GM12878 (cell line): Measurements from ENCODE around the gene SHQ1. TPM values are rescaled to one million over a fixed set of nuclear protein-coding genes. Genes with fewer than 3 reads are reported as not detected.

Source experiments
- ATAC-seq: fragments of 200-7000 bp; cut with Tn5 transposase; 3 replicates; pipeline ENCODE4 v1.9.1; 2020; ENCODE audit warnings: mild to moderate bottlenecking, moderate library complexity
- BruUV-seq: library from RNA; stranded (reverse); fragments of 400-500 nt; replicated peaks from 2 replicates; lab custom pipeline; 2021; lab: Mats Ljungman, UMichigan
- CTCF ChIA-PET: fragments of 300-600 bp; sonication (Branson Sonifier 250); formaldehyde crosslinking; extraction: SDS; loops from one replicate; lab custom pipeline; 2021; ENCODE audit warnings: inconsistent platforms; lab: Yijun Ruan, JAX
- POLR2A ChIA-PET: fragments of 350-600 bp; formaldehyde crosslinking; extraction: SDS; loops from one replicate; lab custom pipeline; 2021; ENCODE audit warnings: inconsistent platforms; lab: Charles Lee
- RAD21 ChIA-PET: fragments of 300-600 bp; sonication (Branson Sonifier 250); formaldehyde crosslinking; loops from one replicate; lab custom pipeline; 2023; ENCODE audit warnings: antibody characterized with exemption; ENCODE audit not compliant: unreplicated experiment; lab: Charles Lee
- SMC1A ChIA-PET: fragments of 300-600 bp; sonication (Branson Sonifier 250); formaldehyde crosslinking; loops from one replicate; lab custom pipeline; 2023; ENCODE audit not compliant: unreplicated experiment, uncharacterized antibody; lab: Charles Lee
- DNase-seq: peaks from one replicate; pipeline ENCODE4 v3.0.0-alpha.2; 2011; ENCODE audit warnings: low read depth, low spot score
- FAIRE-seq: peaks from 3 replicates; lab custom pipeline; 2011; peaks lifted over from hg19 to GRCh38; lab: Jason Lieb, UNC
- H2AFZ ChIP-seq: 2 replicates; pipeline ENCODE4 v1.6.0; 2011; ENCODE audit warnings: low read depth, low read length, control low read depth; ENCODE audit not compliant: control insufficient read depth
- H3K27ac ChIP-seq: 2 replicates; pipeline ENCODE4 v1.5.1; 2011; ENCODE audit warnings: control low read depth; ENCODE audit not compliant: control insufficient read depth, insufficient read depth
- H3K27me3 ChIP-seq, 2 experiments: replicated peaks in 1 of 2; 2 replicates each; pipeline versions ENCODE4 v1.6.0 to v1.6.1; 2011; ENCODE audit warnings: low read length in 1 of 2; ENCODE audit not compliant: control insufficient read depth in 2 of 2, insufficient read depth in 2 of 2
- H3K36me3 ChIP-seq, 2 experiments: 2 replicates each; pipeline ENCODE4 v1.5.1; 2011; ENCODE audit warnings: low read length in 1 of 2; ENCODE audit not compliant: control insufficient read depth in 2 of 2, insufficient read depth in 2 of 2
- H3K4me1 ChIP-seq: 2 replicates; pipeline ENCODE4 v1.6.1; 2011; ENCODE audit warnings: mild to moderate bottlenecking, low read length, moderate library complexity, mixed read lengths; ENCODE audit not compliant: control insufficient read depth, insufficient read depth
- H3K4me2 ChIP-seq: 2 replicates; pipeline ENCODE4 v1.6.0; 2011; ENCODE audit warnings: control low read depth; ENCODE audit not compliant: control insufficient read depth, insufficient read depth
- H3K4me3 ChIP-seq: fragments of 200-600 bp; sonication (generic); 2 replicates; pipeline ENCODE4 v1.5.1; 2016
- H3K79me2 ChIP-seq: 2 replicates; pipeline ENCODE4 v1.6.0; 2011; ENCODE audit warnings: low read length; ENCODE audit not compliant: control insufficient read depth, insufficient read depth
- H3K9ac ChIP-seq: 2 replicates; pipeline ENCODE4 v1.8.0; 2011; ENCODE audit warnings: low read length, control low read depth, mixed read lengths; ENCODE audit not compliant: control insufficient read depth, insufficient read depth
- H3K9me3 ChIP-seq: replicated peaks from 3 replicates; pipeline ENCODE4 v1.5.1; 2011; ENCODE audit warnings: mild to moderate bottlenecking, low read length; ENCODE audit not compliant: control insufficient read depth, insufficient read depth
- H4K20me1 ChIP-seq: 2 replicates; pipeline ENCODE4 v1.6.0; 2011; ENCODE audit not compliant: control insufficient read depth, insufficient read depth
- EP300 ChIP-seq, 2 experiments: fragments of 150-350 bp in 1 of 2; IDR thresholded peaks; 2 replicates each; pipeline ENCODE4 v1.6.1; 2011 to 2012; ENCODE audit warnings: low read depth in 2 of 2, low read length in 2 of 2, borderline replicate concordance in 1 of 2, improper control_type of control experiment in 1 of 2, inconsistent platforms in 1 of 2; ENCODE audit not compliant: control insufficient read depth in 1 of 2
- IKZF2 ChIP-seq, 2 experiments: fragments of 450-650 bp; IDR thresholded peaks; 2 replicates each; pipeline ENCODE4 v1.6.1; 2017; ENCODE audit warnings: mild to moderate bottlenecking in 2 of 2, moderate library complexity in 2 of 2
- MTA3 ChIP-seq: IDR thresholded peaks from 2 replicates; pipeline ENCODE4 v1.6.1; 2012; ENCODE audit warnings: low read length, inconsistent platforms, borderline replicate concordance
- RAD21 ChIP-seq: IDR thresholded peaks from 2 replicates; pipeline ENCODE4 v1.6.1; 2011; ENCODE audit warnings: mild to moderate bottlenecking, low read depth, low read length, moderate library complexity; ENCODE audit not compliant: insufficient read depth
- WRNIP1 ChIP-seq: IDR thresholded peaks from 2 replicates; pipeline ENCODE4 v1.6.1; 2011; ENCODE audit warnings: low read depth, low read length, improper control_type of control experiment, borderline replicate concordance
- WGBS: methylation state at CpG from one replicate; pipeline ENCODE4 v1.1.6; 2016; ENCODE audit warnings: low lambda C conversion rate; ENCODE audit not compliant: insufficient replicate concordance, insufficient coverage; ENCODE audit errors: missing lambda C conversion rate; 5-methylcytosine and 5-hydroxymethylcytosine counted together
- in situ Hi-C: fragments of 300-500 bp; cut with MboI; formaldehyde crosslinking; loops from 9 replicates; pipeline ENCODE4 v1.14.3; 2018; ENCODE audit warnings: mixed read lengths
- intact Hi-C: fragments of 100-400 bp; cut with micrococcal nuclease; formaldehyde crosslinking; loops from one replicate; pipeline ENCODE4 v1.14.2; 2022; ENCODE audit not compliant: unreplicated experiment
- polyA plus RNA-seq, 11 experiments: library from polyadenylated mRNA; depleted of rRNA in 4 of 11; unstranded in 6 of 11; stranded (reverse) in 5 of 11; fragments of >200 nt; fragmentation: Nextera tagmentation in 4 of 11; fragmentation: Illumina TruSeq in 1 of 11; extraction: Ambion mirVana in 4 of 11; extraction: Trizol in 1 of 11; gene quantifications; 1 replicate in 1 of 11; 2 replicates in 10 of 11; pipeline versions ENCODE4 v1.2.1 to v1.2.3, GENCODE V29; 2011 to 2016; ENCODE audit warnings: inconsistent platforms in 2 of 11, missing spikeins in 2 of 11, low read depth in 1 of 11
- total RNA-seq, 4 experiments: library from RNA; depleted of rRNA in 3 of 4; stranded (reverse); fragments of >200 nt in 3 of 4; fragmentation: Illumina TruSeq in 1 of 4; extraction: Trizol in 1 of 4; gene quantifications; 2 replicates each; pipeline versions ENCODE4 v1.2.1 to v1.2.3, GENCODE V29; 2013 to 2021
- TF ChIP-seq, protein P1 (sequence below): IDR thresholded peaks from 2 replicates; pipeline ENCODE4 v1.6.1; 2012; ENCODE audit warnings: improper control_type of control experiment, low read depth, low read length; ENCODE audit not compliant: insufficient replicate concordance
- TF ChIP-seq, protein P2 (sequence below): IDR thresholded peaks from 2 replicates; pipeline ENCODE4 v1.6.1; 2012; ENCODE audit warnings: mild to moderate bottlenecking, low read depth, low read length

SHQ1 gene
- total and polyA plus RNA-seq, 10 of the 15 experiments (the other 5 are each of a cell fraction or from before 2014, with no cell fraction given): 12.6 to 51.7 (median 24.5) TPM

DNA sequence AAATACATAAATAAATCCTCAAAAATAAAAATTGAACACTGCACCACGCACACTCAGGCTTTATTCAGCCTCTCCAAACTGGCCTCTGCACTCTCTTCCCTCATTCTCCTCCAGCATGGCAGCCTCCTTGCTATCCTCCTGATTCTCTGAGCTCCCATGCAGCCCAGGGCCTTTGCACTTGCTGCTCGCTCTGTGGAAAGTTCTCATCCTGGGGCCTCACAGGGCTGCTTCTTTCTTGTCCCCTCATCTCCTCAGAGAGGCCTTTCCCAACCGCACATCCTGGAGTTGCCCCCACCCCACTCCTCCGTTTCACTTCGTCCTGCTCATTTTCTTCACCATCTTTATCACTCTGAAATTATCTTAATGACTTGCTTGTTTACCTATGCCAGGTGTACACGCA lies 123.0 kb downstream of the SHQ1 start:
- no peak overlapping the region for H2AFZ ChIP-seq
- 48% methylated on average over 6 of the region's 6 CpGs for WGBS
- no peak overlapping the region for H3K4me3 ChIP-seq
- in situ Hi-C loops (no loop called here), intact Hi-C loops (no loop called here)
- ChIA-PET RAD21 (no interaction called here), POLR2A (no interaction called here), CTCF (no interaction called here), SMC1A (no interaction called here)
- no peak for FAIRE-seq
- no peaks in the 10 kb centered on the region for H3K79me2 ChIP-seq
- H3K27ac ChIP-seq: no peak overlapping the region
- no peak for DNase-seq
- no peak overlapping the region for H3K4me2 ChIP-seq
- peaks cover 8% of the 10 kb centered on the region; the same call in 1 of the 2 replicates for H3K4me1 ChIP-seq
- H3K36me3 ChIP-seq: no peaks in the 10 kb centered on the region
- no peak for ATAC-seq
- BruUV-seq: no TSS peak
- TF ChIP-seq EP300 (IDR thresholded peaks at IDR 0.05; ENCODE audit: borderline replicate concordance in 1 of 2, control insufficient read depth in 1 of 2, low read depth in 2 of 2, low read length in 2 of 2): no peak
- no peak for TF ChIP-seq IKZF2 (IDR thresholded peaks at IDR 0.05)
- no peak for TF ChIP-seq MTA3
- TF ChIP-seq, protein P1, sequence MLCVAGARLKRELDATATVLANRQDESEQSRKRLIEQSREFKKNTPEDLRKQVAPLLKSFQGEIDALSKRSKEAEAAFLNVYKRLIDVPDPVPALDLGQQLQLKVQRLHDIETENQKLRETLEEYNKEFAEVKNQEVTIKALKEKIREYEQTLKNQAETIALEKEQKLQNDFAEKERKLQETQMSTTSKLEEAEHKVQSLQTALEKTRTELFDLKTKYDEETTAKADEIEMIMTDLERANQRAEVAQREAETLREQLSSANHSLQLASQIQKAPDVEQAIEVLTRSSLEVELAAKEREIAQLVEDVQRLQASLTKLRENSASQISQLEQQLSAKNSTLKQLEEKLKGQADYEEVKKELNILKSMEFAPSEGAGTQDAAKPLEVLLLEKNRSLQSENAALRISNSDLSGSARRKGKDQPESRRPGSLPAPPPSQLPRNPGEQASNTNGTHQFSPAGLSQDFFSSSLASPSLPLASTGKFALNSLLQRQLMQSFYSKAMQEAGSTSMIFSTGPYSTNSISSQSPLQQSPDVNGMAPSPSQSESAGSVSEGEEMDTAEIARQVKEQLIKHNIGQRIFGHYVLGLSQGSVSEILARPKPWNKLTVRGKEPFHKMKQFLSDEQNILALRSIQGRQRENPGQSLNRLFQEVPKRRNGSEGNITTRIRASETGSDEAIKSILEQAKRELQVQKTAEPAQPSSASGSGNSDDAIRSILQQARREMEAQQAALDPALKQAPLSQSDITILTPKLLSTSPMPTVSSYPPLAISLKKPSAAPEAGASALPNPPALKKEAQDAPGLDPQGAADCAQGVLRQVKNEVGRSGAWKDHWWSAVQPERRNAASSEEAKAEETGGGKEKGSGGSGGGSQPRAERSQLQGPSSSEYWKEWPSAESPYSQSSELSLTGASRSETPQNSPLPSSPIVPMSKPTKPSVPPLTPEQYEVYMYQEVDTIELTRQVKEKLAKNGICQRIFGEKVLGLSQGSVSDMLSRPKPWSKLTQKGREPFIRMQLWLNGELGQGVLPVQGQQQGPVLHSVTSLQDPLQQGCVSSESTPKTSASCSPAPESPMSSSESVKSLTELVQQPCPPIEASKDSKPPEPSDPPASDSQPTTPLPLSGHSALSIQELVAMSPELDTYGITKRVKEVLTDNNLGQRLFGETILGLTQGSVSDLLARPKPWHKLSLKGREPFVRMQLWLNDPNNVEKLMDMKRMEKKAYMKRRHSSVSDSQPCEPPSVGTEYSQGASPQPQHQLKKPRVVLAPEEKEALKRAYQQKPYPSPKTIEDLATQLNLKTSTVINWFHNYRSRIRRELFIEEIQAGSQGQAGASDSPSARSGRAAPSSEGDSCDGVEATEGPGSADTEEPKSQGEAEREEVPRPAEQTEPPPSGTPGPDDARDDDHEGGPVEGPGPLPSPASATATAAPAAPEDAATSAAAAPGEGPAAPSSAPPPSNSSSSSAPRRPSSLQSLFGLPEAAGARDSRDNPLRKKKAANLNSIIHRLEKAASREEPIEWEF: no peak
- no peak for TF ChIP-seq WRNIP1
- TF ChIP-seq, protein P2, sequence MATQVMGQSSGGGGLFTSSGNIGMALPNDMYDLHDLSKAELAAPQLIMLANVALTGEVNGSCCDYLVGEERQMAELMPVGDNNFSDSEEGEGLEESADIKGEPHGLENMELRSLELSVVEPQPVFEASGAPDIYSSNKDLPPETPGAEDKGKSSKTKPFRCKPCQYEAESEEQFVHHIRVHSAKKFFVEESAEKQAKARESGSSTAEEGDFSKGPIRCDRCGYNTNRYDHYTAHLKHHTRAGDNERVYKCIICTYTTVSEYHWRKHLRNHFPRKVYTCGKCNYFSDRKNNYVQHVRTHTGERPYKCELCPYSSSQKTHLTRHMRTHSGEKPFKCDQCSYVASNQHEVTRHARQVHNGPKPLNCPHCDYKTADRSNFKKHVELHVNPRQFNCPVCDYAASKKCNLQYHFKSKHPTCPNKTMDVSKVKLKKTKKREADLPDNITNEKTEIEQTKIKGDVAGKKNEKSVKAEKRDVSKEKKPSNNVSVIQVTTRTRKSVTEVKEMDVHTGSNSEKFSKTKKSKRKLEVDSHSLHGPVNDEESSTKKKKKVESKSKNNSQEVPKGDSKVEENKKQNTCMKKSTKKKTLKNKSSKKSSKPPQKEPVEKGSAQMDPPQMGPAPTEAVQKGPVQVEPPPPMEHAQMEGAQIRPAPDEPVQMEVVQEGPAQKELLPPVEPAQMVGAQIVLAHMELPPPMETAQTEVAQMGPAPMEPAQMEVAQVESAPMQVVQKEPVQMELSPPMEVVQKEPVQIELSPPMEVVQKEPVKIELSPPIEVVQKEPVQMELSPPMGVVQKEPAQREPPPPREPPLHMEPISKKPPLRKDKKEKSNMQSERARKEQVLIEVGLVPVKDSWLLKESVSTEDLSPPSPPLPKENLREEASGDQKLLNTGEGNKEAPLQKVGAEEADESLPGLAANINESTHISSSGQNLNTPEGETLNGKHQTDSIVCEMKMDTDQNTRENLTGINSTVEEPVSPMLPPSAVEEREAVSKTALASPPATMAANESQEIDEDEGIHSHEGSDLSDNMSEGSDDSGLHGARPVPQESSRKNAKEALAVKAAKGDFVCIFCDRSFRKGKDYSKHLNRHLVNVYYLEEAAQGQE: no peak
- TF ChIP-seq RAD21: no peak
- no peaks in the 10 kb centered on the region for H3K27me3 ChIP-seq
- H4K20me1 ChIP-seq: no peaks in the 10 kb centered on the region
- H3K9ac ChIP-seq: no peak overlapping the region
- no peaks in the 10 kb centered on the region for H3K9me3 ChIP-seq
